Mesodermal cell (in vitro differentiated cells): Measurements from ENCODE around the gene FBXW12.

Experiments
- H3K27ac ChIP-seq: 2 replicates; pipeline ENCODE4 v1.7.0; 2013; ENCODE audit warnings: mild to moderate bottlenecking, low read depth, low read length, moderate library complexity; ENCODE audit not compliant: severe bottlenecking
- H3K36me3 ChIP-seq: 2 replicates; pipeline ENCODE4 v1.7.1; 2013; ENCODE audit warnings: mild to moderate bottlenecking, low read length, moderate library complexity; ENCODE audit not compliant: control insufficient read depth, insufficient read depth
- H3K4me1 ChIP-seq: one replicate; pipeline ENCODE4 v1.7.1; 2013; ENCODE audit warnings: mild to moderate bottlenecking, low read length; ENCODE audit not compliant: insufficient read depth, control insufficient read depth, poor library complexity, severe bottlenecking
- H3K4me3 ChIP-seq: 2 replicates; pipeline ENCODE4 v1.7.0; 2013; ENCODE audit warnings: low read length, control low read depth, mild to moderate bottlenecking; ENCODE audit not compliant: insufficient read depth, poor library complexity, severe bottlenecking; ENCODE audit errors: extremely low read depth
- H3K9me3 ChIP-seq: 2 replicates; pipeline ENCODE4 v1.7.1; 2013; ENCODE audit warnings: mild to moderate bottlenecking, low read length, moderate library complexity; ENCODE audit not compliant: control insufficient read depth
- WGBS, 2 experiments: methylation state at CpG; one replicate each; pipeline ENCODE4 v1.1.5; 2013; ENCODE audit warnings: missing lambda C conversion rate in 2 of 2; ENCODE audit not compliant: insufficient coverage in 2 of 2; 5-methylcytosine and 5-hydroxymethylcytosine counted together

Gene FBXW12

GRCh38 chr3:48347500-48347899, 24.5 kb upstream of the FBXW12 start:
- WGBS, 2 experiments: 92 to 100% methylated on average over 3 of the region's 3 CpGs
- no peaks in the 10 kb centered on the region for H3K9me3 ChIP-seq
- H3K4me1 ChIP-seq: peaks cover 2% of the 10 kb centered on the region
- no peaks in the 10 kb centered on the region for H3K36me3 ChIP-seq
- H3K27ac ChIP-seq: no peak overlapping the region
- H3K4me3 ChIP-seq: no peak overlapping the region

DNA sequence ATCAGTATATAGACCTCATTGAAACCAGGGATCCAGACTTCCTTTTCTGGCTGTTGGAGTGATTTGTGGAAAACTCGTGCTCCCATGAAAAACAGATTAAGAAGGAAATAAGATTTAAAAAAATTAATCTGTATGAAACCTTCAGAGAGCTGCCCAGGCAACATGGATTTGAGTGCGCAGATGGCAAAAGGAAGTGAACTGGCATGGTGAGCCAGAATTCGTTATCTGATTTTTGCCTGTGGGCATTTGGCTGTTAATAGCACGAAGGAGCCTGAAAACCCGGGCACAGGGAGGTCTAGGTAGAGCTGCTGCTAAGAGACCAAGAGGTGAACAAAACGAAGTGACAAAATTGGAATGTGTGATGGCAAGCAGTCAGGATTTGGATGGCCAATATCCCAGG, 19.5 kb upstream of the FBXW12 start:
- Histone ChIP-seq H3K9me3 (no peaks in the 10 kb centered on the region), H3K36me3 (no peaks in the 10 kb centered on the region), H3K27ac (no peak overlapping the region), H3K4me3 (no peak overlapping the region), H3K4me1 (no peaks in the 10 kb centered on the region)
- WGBS, 2 experiments: 81 to 92% methylated on average over 6 of the region's 6 CpGs

DNA sequence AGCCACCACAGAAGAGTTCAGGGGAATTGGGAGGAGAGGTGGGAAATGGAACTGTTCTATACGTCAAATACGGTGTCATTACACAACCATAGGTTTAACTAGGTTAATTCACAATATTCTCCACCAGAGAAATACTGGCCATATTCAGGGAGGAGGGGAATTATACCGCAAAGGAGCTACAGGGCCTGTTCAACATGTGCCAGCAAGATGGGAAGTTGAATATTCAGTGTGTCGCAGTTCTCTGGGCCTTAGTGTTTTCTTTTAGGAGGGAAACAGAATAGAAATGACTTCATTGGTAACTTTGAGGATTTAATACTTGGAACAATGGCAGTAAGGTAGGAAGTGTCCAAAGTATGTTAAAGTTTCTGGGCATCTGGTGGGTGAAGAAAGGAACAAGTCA, 18.0 kb upstream of the FBXW12 start:
- WGBS, 2 experiments: 92 to 100% methylated on average over 2 of the region's 4 CpGs
- H3K27ac ChIP-seq: no peak overlapping the region
- no peaks in the 10 kb centered on the region for H3K4me1 ChIP-seq
- no peaks in the 10 kb centered on the region for H3K36me3 ChIP-seq
- no peak overlapping the region for H3K4me3 ChIP-seq
- H3K9me3 ChIP-seq: no peaks in the 10 kb centered on the region

DNA sequence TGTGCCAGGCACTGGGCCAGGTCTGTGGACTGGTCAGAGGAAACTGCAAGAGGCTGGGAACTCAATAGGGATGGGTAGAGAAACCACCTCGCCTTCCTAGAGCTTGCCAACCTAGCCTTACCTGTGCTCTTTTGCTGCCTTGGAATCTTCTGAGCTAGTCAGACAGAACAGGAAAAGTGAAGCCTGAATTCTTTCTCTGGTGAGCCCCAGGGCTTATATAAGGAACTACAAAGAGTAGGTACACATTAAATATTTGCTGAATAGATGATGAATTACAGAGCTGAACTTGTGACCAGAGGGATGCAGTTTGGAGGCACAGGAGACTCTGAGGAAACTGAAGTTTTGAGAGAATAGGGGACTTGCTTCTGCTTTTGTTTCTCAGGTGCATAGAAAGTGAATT, 15.6 kb upstream of the FBXW12 start:
- H3K4me1 ChIP-seq: no peaks in the 10 kb centered on the region
- WGBS, 2 experiments: 63 to 92% methylated on average over 1 of the region's 1 CpG
- no peak overlapping the region for H3K4me3 ChIP-seq

DNA sequence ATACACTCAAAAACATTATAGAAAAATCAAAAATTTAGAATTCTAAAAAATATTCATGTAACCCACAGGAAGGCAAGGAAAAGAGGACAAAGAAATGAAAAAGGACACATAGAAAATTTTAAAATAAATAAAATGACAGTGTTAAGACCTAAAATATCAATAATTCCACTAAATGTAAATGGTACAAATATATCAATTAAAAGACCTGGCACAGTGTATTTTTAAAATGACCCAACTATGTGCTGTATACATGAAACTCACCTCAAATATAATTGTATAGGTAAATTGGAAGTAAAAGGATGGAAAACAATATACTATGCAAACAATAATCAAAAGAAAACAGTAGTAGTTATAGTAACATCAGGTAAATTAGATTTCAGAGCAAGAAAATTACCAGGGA, 10.1 kb upstream of the FBXW12 start:
- no peaks in the 10 kb centered on the region for H3K36me3 ChIP-seq
- H3K9me3 ChIP-seq: no peaks in the 10 kb centered on the region
- no peaks in the 10 kb centered on the region for H3K4me1 ChIP-seq
- no peak overlapping the region for H3K4me3 ChIP-seq
- H3K27ac ChIP-seq: no peak overlapping the region

More for the DNA sequence above, 15.6 kb upstream of the FBXW12 start:
- Histone ChIP-seq H3K36me3 (no peaks in the 10 kb centered on the region), H3K27ac (no peak overlapping the region), H3K9me3 (no peaks in the 10 kb centered on the region)

- Histone ChIP-seq H3K4me3 (no peak overlapping the region), H3K27ac (no peak overlapping the region), H3K36me3 (no peaks in the 10 kb centered on the region), H3K9me3 (no peaks in the 10 kb centered on the region), H3K4me1 (no peaks in the 10 kb centered on the region)
- no CpG with 5 or more reads among the region's 1 CpG for WGBS, 2 experiments
These were observed 7.2 kb upstream of the FBXW12 start for GRCh38 chr3:48364840-48365239.

GRCh38 chr3:48367201-48367600, 4.8 kb upstream of the FBXW12 start:
- H3K27ac ChIP-seq: no peak overlapping the region
- H3K4me3 ChIP-seq: no peak overlapping the region
- H3K36me3 ChIP-seq: no peaks in the 10 kb centered on the region

DNA sequence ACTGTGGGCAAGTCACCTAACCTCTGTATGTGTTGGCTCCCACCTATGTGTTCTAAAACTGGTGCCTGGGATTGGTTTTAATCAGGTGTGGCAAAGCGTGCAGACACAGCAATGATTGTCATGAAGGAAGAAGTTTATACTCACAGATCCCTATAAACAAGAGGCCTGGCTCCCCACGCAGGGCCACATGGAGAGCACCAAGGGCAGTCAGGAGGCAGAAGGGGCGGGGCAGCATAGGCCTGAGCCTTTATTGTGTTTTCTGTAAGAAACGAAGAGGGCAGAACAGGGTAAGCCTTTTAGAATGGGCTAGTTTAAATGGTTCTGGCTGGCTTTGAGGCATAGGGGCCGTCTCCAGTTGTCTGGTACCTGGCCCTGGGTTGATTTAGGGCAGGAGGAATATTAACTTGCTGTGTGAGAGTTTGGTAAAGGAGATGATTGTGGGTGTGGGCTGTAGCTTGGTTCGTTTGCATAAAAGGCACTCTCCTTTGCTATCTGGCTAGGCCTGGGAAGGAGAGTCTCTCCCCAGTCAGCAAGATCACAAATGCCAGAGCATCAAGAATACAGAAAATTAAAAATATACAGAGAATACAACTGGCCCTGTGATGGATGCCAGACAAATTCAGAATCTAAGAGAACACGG, 2.2 kb upstream of the FBXW12 start:
- H3K9me3 ChIP-seq: no peaks in the 10 kb centered on the region
- 58 to 72% methylated on average over 4 to 5 of the region's 7 CpGs for WGBS, 2 experiments
- no peaks in the 10 kb centered on the region for H3K4me1 ChIP-seq

More at GRCh38 chr3:48367201-48367600, 4.8 kb upstream of the FBXW12 start:
- H3K9me3 ChIP-seq: no peaks in the 10 kb centered on the region
- H3K4me1 ChIP-seq: no peaks in the 10 kb centered on the region

GRCh38 chr3:48370333-48370713, 1.7 kb upstream of the FBXW12 start:
- no peak overlapping the region for H3K27ac ChIP-seq
- no peak overlapping the region for H3K4me3 ChIP-seq
- H3K4me1 ChIP-seq: no peaks in the 10 kb centered on the region
- no peaks in the 10 kb centered on the region for H3K9me3 ChIP-seq
- WGBS, 2 experiments: 76 to 81% methylated on average over 6 to 7 of the region's 7 CpGs
- H3K36me3 ChIP-seq: no peaks in the 10 kb centered on the region

More for the DNA sequence above, 2.2 kb upstream of the FBXW12 start:
- Histone ChIP-seq H3K36me3 (no peaks in the 10 kb centered on the region), H3K4me3 (no peak overlapping the region), H3K27ac (no peak overlapping the region)

DNA sequence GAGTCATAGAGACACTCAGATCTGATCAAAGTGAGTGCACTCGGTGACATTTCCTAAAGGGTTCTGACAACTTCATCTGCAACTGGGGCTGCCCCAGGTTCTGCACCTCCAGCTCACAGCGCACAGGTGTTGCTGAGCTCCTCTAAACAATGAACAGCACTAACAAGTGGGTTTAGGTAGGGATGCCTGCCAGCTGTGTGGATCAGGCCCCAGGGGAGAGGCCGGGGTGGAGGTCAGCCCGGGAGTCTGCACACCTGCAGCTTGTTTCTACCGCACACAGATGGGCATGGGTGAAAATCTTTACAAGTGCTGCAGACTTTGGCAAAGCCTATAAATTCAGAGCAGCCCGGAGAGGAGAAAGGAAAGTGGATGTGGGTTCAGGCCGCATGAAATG, 355 bp downstream of the FBXW12 start:
- Histone ChIP-seq H3K36me3 (no peaks in the 10 kb centered on the region), H3K9me3 (no peaks in the 10 kb centered on the region), H3K4me3 (no peak overlapping the region), H3K27ac (no peak overlapping the region), H3K4me1 (no peaks in the 10 kb centered on the region)
- WGBS, 2 experiments: 82 to 84% methylated on average over 6 to 7 of the region's 7 CpGs

DNA sequence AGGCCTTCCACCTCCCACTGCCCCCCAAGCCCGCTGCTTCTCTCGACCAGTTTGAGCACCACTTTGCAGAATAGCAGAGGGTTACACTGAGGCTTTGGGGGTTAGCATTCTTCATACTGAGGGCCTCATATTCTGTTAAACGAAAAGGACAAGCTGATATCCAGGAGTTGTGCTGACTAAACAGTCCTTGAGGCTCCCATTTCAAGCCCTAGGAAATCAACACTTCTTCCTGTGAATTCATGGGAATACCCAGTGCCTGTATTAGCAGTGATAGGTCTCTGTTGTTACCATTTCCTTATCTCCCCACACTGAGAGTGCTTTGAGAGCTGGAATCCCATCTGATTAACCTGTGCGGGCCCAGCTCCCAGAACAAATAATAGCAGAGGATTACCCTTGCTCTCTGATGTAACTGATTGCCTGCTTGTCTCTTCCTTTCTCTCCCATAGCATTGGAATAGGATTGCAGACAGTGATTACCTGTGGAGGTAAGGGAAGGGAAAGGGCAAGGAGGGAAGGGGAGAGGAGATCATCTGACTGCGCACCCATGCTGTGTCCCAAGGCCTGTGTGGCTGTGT, 930 bp downstream of the FBXW12 start:
- Histone ChIP-seq H3K4me3 (no peak overlapping the region), H3K36me3 (no peaks in the 10 kb centered on the region), H3K27ac (no peak overlapping the region), H3K9me3 (no peaks in the 10 kb centered on the region), H3K4me1 (no peaks in the 10 kb centered on the region)
- WGBS, 2 experiments: 80 to 83% methylated on average over 3 to 4 of the region's 5 CpGs
